H1 (cell line): Measurements from ENCODE around the gene YTHDC2. TPM values are rescaled to one million over a fixed set of nuclear protein-coding genes. Genes with fewer than 3 reads are reported as not detected.
"Not testable (repeated sequence)": the region's sequence is repeated elsewhere in the genome, so short reads cannot be mapped to it uniquely, and the experiment has no call there.

Experiments used
- CTCF ChIA-PET: fragments of 300-600 bp; sonication (Branson Sonifier 250); formaldehyde crosslinking; loops from one replicate; lab custom pipeline; 2021; ENCODE audit not compliant: partially characterized antibody; lab: Charles Lee
- POLR2A ChIA-PET: fragments of 300-600 bp; sonication (Branson Sonifier 250); formaldehyde crosslinking; loops from one replicate; lab custom pipeline; 2021; ENCODE audit warnings: inconsistent platforms; ENCODE audit not compliant: partially characterized antibody; lab: Charles Lee
- DNase-seq, 2 experiments: peaks; one replicate each; pipeline versions ENCODE4 v3.0.0 to v3.0.0-alpha.2; 2010 to 2022; ENCODE audit warnings: low spot score in 2 of 2, low read depth in 1 of 2, mixed read lengths in 1 of 2
- FAIRE-seq: peaks from 2 replicates; lab custom pipeline; 2011; peaks lifted over from hg19 to GRCh38; lab: Jason Lieb, UNC
- H2AFZ ChIP-seq: 2 replicates; pipeline ENCODE4 v1.8.1; 2012; ENCODE audit warnings: low read length, inconsistent platforms
- H2AK5ac ChIP-seq: 2 replicates; pipeline ENCODE4 v1.6.1; 2013; ENCODE audit warnings: low read depth, low read length
- H2BK120ac ChIP-seq: replicated peaks from 2 replicates; pipeline ENCODE3; 2013; ENCODE audit warnings: low read depth, low read length, inconsistent platforms
- H2BK12ac ChIP-seq: 2 replicates; pipeline ENCODE4 v1.6.1; 2013; ENCODE audit warnings: low read depth, low read length
- H2BK15ac ChIP-seq: 2 replicates; pipeline ENCODE4 v1.6.1; 2013; ENCODE audit warnings: low read length
- H2BK20ac ChIP-seq: 2 replicates; pipeline ENCODE4 v1.6.1; 2013; ENCODE audit warnings: low read length
- H2BK5ac ChIP-seq: 2 replicates; pipeline ENCODE4 v1.6.1; 2013; ENCODE audit warnings: low read depth, low read length
- H3K14ac ChIP-seq: 2 replicates; pipeline ENCODE4 v1.6.1; 2013; ENCODE audit warnings: inconsistent platforms; ENCODE audit not compliant: insufficient read length
- H3K18ac ChIP-seq: 2 replicates; pipeline ENCODE4 v1.6.1; 2013; ENCODE audit warnings: low read length; ENCODE audit errors: extremely low read depth
- H3K23ac ChIP-seq: 2 replicates; pipeline ENCODE4 v1.6.1; 2013; ENCODE audit warnings: inconsistent platforms; ENCODE audit not compliant: insufficient read length
- H3K23me2 ChIP-seq: 2 replicates; pipeline ENCODE4 v1.6.1; 2013; ENCODE audit warnings: low read depth, low read length
- H3K27ac ChIP-seq: 2 replicates; pipeline ENCODE4 v1.6.1; 2011; ENCODE audit warnings: low read depth, low read length, inconsistent platforms
- H3K27me3 ChIP-seq, 4 experiments: replicated peaks in 1 of 4; 1 replicate in 1 of 4; 2 replicates in 3 of 4; pipeline versions ENCODE4 v1.6.1 to v1.8.1; 2011 to 2013; ENCODE audit warnings: low read length in 3 of 4, mild to moderate bottlenecking in 3 of 4, inconsistent platforms in 2 of 4, mixed read lengths in 2 of 4, moderate library complexity in 1 of 4; ENCODE audit not compliant: control insufficient read depth in 3 of 4, insufficient read depth in 3 of 4; ENCODE audit errors: extremely low read depth in 1 of 4
- H3K36me3 ChIP-seq, 4 experiments: 2 replicates each; pipeline versions ENCODE4 v1.6.1 to v1.8.1; 2011 to 2013; ENCODE audit warnings: mild to moderate bottlenecking in 4 of 4, low read length in 3 of 4, moderate library complexity in 2 of 4, control low read depth in 1 of 4, inconsistent platforms in 1 of 4; ENCODE audit not compliant: insufficient read depth in 4 of 4, control insufficient read depth in 2 of 4
- H3K4ac ChIP-seq: replicated peaks from 2 replicates; pipeline ENCODE3; 2013; ENCODE audit warnings: low read length, low read depth, mixed read lengths, inconsistent platforms; ENCODE audit not compliant: insufficient read length
- H3K4me1 ChIP-seq, 4 experiments: replicated peaks in 1 of 4; 1 replicate in 1 of 4; 2 replicates in 3 of 4; pipeline versions ENCODE4 v1.6.1 to v1.8.1; 2011 to 2013; ENCODE audit warnings: low read length in 3 of 4, inconsistent platforms in 2 of 4, mixed read lengths in 1 of 4; ENCODE audit not compliant: insufficient read depth in 4 of 4, control insufficient read depth in 3 of 4
- H3K4me2 ChIP-seq, 2 experiments: 2 replicates each; pipeline versions ENCODE4 v1.6.1 to v1.8.1; 2011 to 2013; ENCODE audit warnings: low read depth in 2 of 2, low read length in 2 of 2, control low read depth in 1 of 2, inconsistent platforms in 1 of 2, mild to moderate bottlenecking in 1 of 2; ENCODE audit not compliant: insufficient read depth in 1 of 2
- H3K4me3 ChIP-seq, 4 experiments: fragments of 200-600, 300-600 bp in 1 of 4; sonication (generic), shearing (Covaris generic), sonication (Bioruptor Twin) in 1 of 4; 2 replicates each; pipeline versions ENCODE4 v1.5.1 to v1.8.1; 2011 to 2016; ENCODE audit warnings: low read length in 4 of 4, low read depth in 3 of 4, control low read depth in 2 of 4, inconsistent platforms in 2 of 4, mild to moderate bottlenecking in 2 of 4, mixed read lengths in 1 of 4, moderate library complexity in 1 of 4; ENCODE audit not compliant: insufficient read depth in 2 of 4; ENCODE audit errors: extremely low read depth in 1 of 4
- H3K56ac ChIP-seq: replicated peaks from 2 replicates; pipeline ENCODE3; 2013; ENCODE audit warnings: low read depth, mild to moderate bottlenecking, mixed read lengths, low read length, inconsistent platforms; ENCODE audit not compliant: insufficient read length
- H3K79me1 ChIP-seq: 2 replicates; pipeline ENCODE4 v1.6.1; 2013; ENCODE audit warnings: low read depth, low read length, control low read depth
- H3K79me2 ChIP-seq, 2 experiments: 2 replicates each; pipeline versions ENCODE4 v1.6.1 to v1.8.1; 2012 to 2013; ENCODE audit warnings: low read length in 2 of 2, mild to moderate bottlenecking in 2 of 2, inconsistent platforms in 1 of 2; ENCODE audit not compliant: insufficient read depth in 2 of 2, control insufficient read depth in 1 of 2
- H3K9ac ChIP-seq, 4 experiments: replicated peaks in 1 of 4; 1 replicate in 1 of 4; 2 replicates in 3 of 4; pipeline versions ENCODE4 v1.6.1 to v1.8.1; 2011 to 2013; ENCODE audit warnings: low read depth in 3 of 4, low read length in 3 of 4, control low read depth in 2 of 4, mild to moderate bottlenecking in 2 of 4, moderate library complexity in 2 of 4, inconsistent platforms in 1 of 4; ENCODE audit errors: extremely low read depth in 1 of 4
- H3K9me3 ChIP-seq, 2 experiments: 2 replicates each; pipeline versions ENCODE4 v1.6.1 to v1.8.1; 2012 to 2013; ENCODE audit warnings: mild to moderate bottlenecking in 2 of 2, moderate library complexity in 2 of 2, control low read depth in 1 of 2, inconsistent platforms in 1 of 2, low read depth in 1 of 2, low read length in 1 of 2, mixed read lengths in 1 of 2; ENCODE audit not compliant: insufficient read depth in 2 of 2
- H4K20me1 ChIP-seq, 2 experiments: replicated peaks in 1 of 2; 2 replicates each; pipeline versions ENCODE3 to v1.8.1; 2011 to 2013; ENCODE audit warnings: inconsistent platforms in 2 of 2, low read length in 2 of 2, mild to moderate bottlenecking in 1 of 2; ENCODE audit not compliant: insufficient read depth in 2 of 2, control insufficient read depth in 1 of 2
- H4K5ac ChIP-seq: 2 replicates; pipeline ENCODE4 v1.6.1; 2013; ENCODE audit warnings: low read length, low read depth, mixed read lengths, inconsistent platforms; ENCODE audit not compliant: insufficient read length
- H4K8ac ChIP-seq: 2 replicates; pipeline ENCODE4 v1.8.0; 2013; ENCODE audit warnings: mild to moderate bottlenecking, moderate library complexity, low read length, inconsistent platforms; ENCODE audit not compliant: insufficient read depth; ENCODE audit errors: extremely low read depth
- H4K91ac ChIP-seq: replicated peaks from 2 replicates; pipeline ENCODE3; 2013; ENCODE audit warnings: low read length, mixed read lengths, inconsistent platforms; ENCODE audit not compliant: insufficient read length
- JUN ChIP-seq: IDR thresholded peaks from 2 replicates; pipeline ENCODE4 v1.6.1; 2011; ENCODE audit warnings: low read depth, mild to moderate bottlenecking, improper control_type of control experiment, low read length
- WGBS, 2 experiments: shearing (Covaris generic) in 1 of 2; methylation state at CpG; one replicate each; pipeline versions ENCODE4 v1.1.6 to v1.1.7; 2013 to 2015; ENCODE audit warnings: low lambda C conversion rate in 2 of 2, mixed read lengths in 2 of 2, inconsistent platforms in 1 of 2, low coverage in 1 of 2, missing lambda C conversion rate in 1 of 2; ENCODE audit not compliant: insufficient replicate concordance in 2 of 2, insufficient coverage in 1 of 2, insufficient read length in 1 of 2; ENCODE audit errors: extremely low coverage in 1 of 2, missing lambda C conversion rate in 1 of 2; 5-methylcytosine and 5-hydroxymethylcytosine counted together
- polyA plus RNA-seq, 7 experiments: library from polyadenylated mRNA; depleted of rRNA in 3 of 7; stranded (reverse) in 5 of 7; unstranded in 2 of 7; fragments of >200 nt in 5 of 7; fragments of 200-250 nt in 2 of 7; gene quantifications; 1 replicate in 5 of 7; 2 replicates in 1 of 7; 4 replicates in 1 of 7; pipeline versions ENCODE4 v1.2.1 to v1.2.3, GENCODE V29; 2011 to 2013; ENCODE audit warnings: missing spikeins in 2 of 7, mixed read lengths in 2 of 7
- total RNA-seq: library from RNA; stranded (reverse); fragmentation: NEBNext Ultra II Directional; extraction: Animal tissue kit (Norgen Biotek cat#: 25700); gene quantifications from 2 replicates; pipeline ENCODE4 v1.2.1, GENCODE V29; 2021

Gene YTHDC2
- total and polyA plus RNA-seq, 2 of the 8 experiments (the other 6 are each of a cell fraction or from before 2014, with no cell fraction given): 4.3 to 20.1 TPM

GRCh38 chr5:113601423-113601822, 87.9 kb downstream of the YTHDC2 start (continued):
- no peak for TF ChIP-seq JUN

GRCh38 chr5:113603246-113603645, 89.8 kb downstream of the YTHDC2 start:
- DNase-seq, H3K79me2 ChIP-seq, H4K20me1 ChIP-seq, H3K4me3 ChIP-seq, H3K27ac ChIP-seq, H3K4me1 ChIP-seq, H2BK15ac ChIP-seq, H3K9me3 ChIP-seq, H2BK12ac ChIP-seq, H2BK5ac ChIP-seq, H3K56ac ChIP-seq, H4K91ac ChIP-seq, H3K23me2 ChIP-seq, H3K23ac ChIP-seq, H3K9ac ChIP-seq, H2AK5ac ChIP-seq, H4K8ac ChIP-seq, H2AFZ ChIP-seq, FAIRE-seq, H3K18ac ChIP-seq, H3K36me3 ChIP-seq, H3K4ac ChIP-seq, H2BK120ac ChIP-seq, H3K14ac ChIP-seq, H3K4me2 ChIP-seq, H3K27me3 ChIP-seq, H3K79me1 ChIP-seq, H2BK20ac ChIP-seq, POLR2A ChIA-PET, H4K5ac ChIP-seq: not testable (repeated sequence)
- CTCF ChIA-PET: interaction anchor here (1.2 to 2.3 kb wide), 3 partner anchors 9 to 633 kb away, joined by 3 to 9 read pairs (median 3); no protein-coding TSS in a partner anchor
- 92% methylated on average over 4 of the region's 4 CpGs; no CpG with 5 or more reads in 1 of the 2 experiments for WGBS, 2 experiments
